ENCODE results near the gene TMEM181. TPM values are rescaled to one million over a fixed set of nuclear protein-coding genes. Genes with fewer than 3 reads are reported as not detected.

Gene TMEM181
- total and polyA plus RNA-seq, 2 experiments from 2014 or later = 17.9 to 21.0 TPM

DNA sequence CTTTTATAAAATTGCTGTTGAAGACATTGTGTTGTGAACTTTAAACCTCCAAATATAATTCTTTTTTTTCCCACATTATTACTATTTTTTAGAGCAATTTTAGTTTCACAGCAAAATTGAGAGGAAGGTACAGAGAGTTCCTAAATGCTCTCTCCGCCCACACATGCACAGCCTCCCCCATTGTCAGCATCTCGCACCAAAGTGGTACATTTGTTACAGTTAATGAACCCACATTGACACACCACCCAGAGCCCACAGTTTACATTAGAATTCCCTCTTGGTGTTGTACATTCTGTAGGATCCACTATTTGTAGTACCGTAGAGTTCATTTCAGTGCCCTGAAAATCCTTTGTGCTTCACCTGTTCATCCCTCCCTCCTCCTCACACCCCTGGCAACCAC, 33.8 kb downstream of the TMEM181 start:
- TF ChIP-seq, protein P1, sequence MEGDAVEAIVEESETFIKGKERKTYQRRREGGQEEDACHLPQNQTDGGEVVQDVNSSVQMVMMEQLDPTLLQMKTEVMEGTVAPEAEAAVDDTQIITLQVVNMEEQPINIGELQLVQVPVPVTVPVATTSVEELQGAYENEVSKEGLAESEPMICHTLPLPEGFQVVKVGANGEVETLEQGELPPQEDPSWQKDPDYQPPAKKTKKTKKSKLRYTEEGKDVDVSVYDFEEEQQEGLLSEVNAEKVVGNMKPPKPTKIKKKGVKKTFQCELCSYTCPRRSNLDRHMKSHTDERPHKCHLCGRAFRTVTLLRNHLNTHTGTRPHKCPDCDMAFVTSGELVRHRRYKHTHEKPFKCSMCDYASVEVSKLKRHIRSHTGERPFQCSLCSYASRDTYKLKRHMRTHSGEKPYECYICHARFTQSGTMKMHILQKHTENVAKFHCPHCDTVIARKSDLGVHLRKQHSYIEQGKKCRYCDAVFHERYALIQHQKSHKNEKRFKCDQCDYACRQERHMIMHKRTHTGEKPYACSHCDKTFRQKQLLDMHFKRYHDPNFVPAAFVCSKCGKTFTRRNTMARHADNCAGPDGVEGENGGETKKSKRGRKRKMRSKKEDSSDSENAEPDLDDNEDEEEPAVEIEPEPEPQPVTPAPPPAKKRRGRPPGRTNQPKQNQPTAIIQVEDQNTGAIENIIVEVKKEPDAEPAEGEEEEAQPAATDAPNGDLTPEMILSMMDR (IDR thresholded peaks at IDR 0.05; ENCODE audit: low read depth, low read length) = no peak
- H3K36me3 ChIP-seq = peaks cover 46% of the 10 kb centered on the region
- DNase-seq (ENCODE audit: low read depth in 1 of 2, low spot score in 1 of 2) = no peak

GRCh38 chr6:158595223-158595622, 35.3 kb downstream of the TMEM181 start:
- Histone ChIP-seq H3K9me3 (ENCODE audit: low read depth) (no peaks in the 10 kb centered on the region), H3K4me1 (ENCODE audit: low read depth) (no peaks in the 10 kb centered on the region), H3K4me3 (no peak overlapping the region), H3K27ac (no peak overlapping the region), H3K36me3 (peaks cover 36% of the 10 kb centered on the region), H3K27me3 (no peaks in the 10 kb centered on the region)
- TF ChIP-seq, protein P1 (IDR thresholded peaks at IDR 0.05; ENCODE audit: low read depth, low read length) = peak; percentile 29
- no peak for DNase-seq (ENCODE audit: low read depth in 1 of 2, low spot score in 1 of 2)

More for the DNA sequence above, 33.8 kb downstream of the TMEM181 start:
- no peak overlapping the region for H3K4me3 ChIP-seq
- H3K27ac ChIP-seq = no peak overlapping the region
- no peaks in the 10 kb centered on the region for H3K9me3 ChIP-seq (ENCODE audit: low read depth)
- H3K27me3 ChIP-seq = no peaks in the 10 kb centered on the region
- H3K4me1 ChIP-seq (ENCODE audit: low read depth) = no peaks in the 10 kb centered on the region

DNA sequence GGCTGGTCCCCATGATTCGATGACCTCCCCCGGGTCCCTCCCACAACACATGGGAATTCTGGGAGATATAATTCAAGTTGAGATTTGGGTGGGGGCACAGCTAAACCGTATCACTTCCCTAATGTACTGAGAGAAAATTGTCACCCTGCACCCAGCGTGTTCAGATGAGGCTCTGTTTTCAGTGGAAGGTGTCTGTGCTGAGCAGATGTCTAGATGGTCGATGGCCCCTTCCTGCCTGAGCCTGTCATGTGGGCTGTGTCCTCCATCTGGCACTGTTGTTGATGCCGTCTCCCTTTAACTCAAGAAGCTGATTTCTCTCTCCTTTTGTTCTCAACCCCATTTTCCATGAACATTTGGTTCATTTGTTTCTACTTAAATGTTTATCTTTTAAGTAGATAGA, 37.0 kb downstream of the TMEM181 start:
- H3K27me3 ChIP-seq = no peaks in the 10 kb centered on the region
- no peaks in the 10 kb centered on the region for H3K9me3 ChIP-seq (ENCODE audit: low read depth)
- H3K4me1 ChIP-seq (ENCODE audit: low read depth) = no peaks in the 10 kb centered on the region
- TF ChIP-seq, protein P1 (IDR thresholded peaks at IDR 0.05; ENCODE audit: low read depth, low read length) = no peak
- H3K36me3 ChIP-seq = peaks cover 24% of the 10 kb centered on the region
- H3K4me3 ChIP-seq = no peak overlapping the region
- DNase-seq (ENCODE audit: low read depth in 1 of 2, low spot score in 1 of 2) = no peak
- no peak overlapping the region for H3K27ac ChIP-seq

DNA sequence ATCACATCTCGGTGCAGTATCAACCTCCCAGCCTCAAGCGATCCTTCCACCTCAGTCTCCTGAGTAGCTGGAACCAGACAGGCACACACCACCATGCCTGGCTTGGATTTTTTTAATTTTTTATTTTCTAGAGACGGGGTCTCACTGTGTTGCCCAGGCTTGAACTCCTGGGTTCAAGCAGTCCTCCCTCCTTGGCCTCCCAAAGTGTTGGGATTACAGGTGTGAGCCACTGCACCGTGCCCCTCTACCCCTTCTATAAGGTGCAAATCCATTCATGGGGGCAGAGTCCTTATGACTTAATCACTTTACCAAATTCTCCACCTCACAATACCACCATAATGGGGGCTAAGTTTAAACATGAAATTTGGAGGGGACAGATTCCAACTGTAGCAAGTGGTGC, 37.7 kb downstream of the TMEM181 start:
- Histone ChIP-seq H3K4me1 (ENCODE audit: low read depth) (no peaks in the 10 kb centered on the region), H3K4me3 (no peak overlapping the region), H3K9me3 (ENCODE audit: low read depth) (no peaks in the 10 kb centered on the region), H3K27ac (peak overlapping the region; percentile 28), H3K36me3 (peaks cover 24% of the 10 kb centered on the region), H3K27me3 (no peaks in the 10 kb centered on the region)
- TF ChIP-seq, protein P1 (IDR thresholded peaks at IDR 0.05; ENCODE audit: low read depth, low read length) = no peak
- DNase-seq (ENCODE audit: low read depth in 1 of 2, low spot score in 1 of 2) = no peak

DNA sequence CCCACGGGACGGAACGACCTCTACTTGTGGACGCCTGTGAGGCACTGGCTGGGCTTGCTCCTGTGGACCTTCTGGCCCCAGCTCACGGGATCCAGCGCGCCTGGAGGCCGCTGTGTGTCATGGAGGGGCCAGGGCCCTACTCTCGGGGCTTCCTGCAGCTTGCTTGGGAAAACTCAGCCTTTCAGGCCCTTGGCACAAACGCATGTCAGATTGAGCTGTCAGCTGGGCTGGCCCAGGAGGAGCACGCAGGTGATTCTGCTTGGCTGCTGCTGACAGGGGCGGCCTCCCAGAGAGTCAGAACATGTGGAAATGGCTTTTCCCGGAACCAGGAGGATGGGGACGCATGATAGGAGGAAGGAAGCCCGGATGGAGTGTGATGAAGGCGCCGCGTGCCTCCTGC, 39.7 kb downstream of the TMEM181 start:
- no peaks in the 10 kb centered on the region for H3K27me3 ChIP-seq
- H3K9me3 ChIP-seq (ENCODE audit: low read depth) = no peaks in the 10 kb centered on the region
- no peak for DNase-seq (ENCODE audit: low read depth in 1 of 2, low spot score in 1 of 2)
- peaks cover 12% of the 10 kb centered on the region for H3K36me3 ChIP-seq
- peak overlapping the region; percentile 63 for H3K27ac ChIP-seq
- peaks cover 7% of the 10 kb centered on the region for H3K4me1 ChIP-seq (ENCODE audit: low read depth)
- no peak overlapping the region for H3K4me3 ChIP-seq
- TF ChIP-seq, protein P1 (IDR thresholded peaks at IDR 0.05; ENCODE audit: low read depth, low read length) = no peak
